ENCODE results near the gene LIN28A.
"Not testable (repeated sequence)": the region's sequence is repeated elsewhere in the genome, so short reads cannot be mapped to it uniquely, and the experiment has no call there.

The LIN28A gene

GRCh38 chr1:26410706-26411623 lies at the start of gene LIN28A:
Gene LIN28A, plus strand, starts transcription at chr1:26410817. Its CDS starts 75 bp downstream, at chr1:26410892.
- no peak for DNase-seq

GRCh38 chr1:26361605-26362122 lies 49.0 kb upstream of the LIN28A start:
- no peak for DNase-seq

- no peak for DNase-seq
Measured at GRCh38 chr1:26362331-26362730, 48.3 kb upstream of the LIN28A start.

- DNase-seq = peak; percentile 44
Measured at GRCh38 chr1:26363549-26364448, 46.8 kb upstream of the LIN28A start.

GRCh38 chr1:26364956-26365355 lies 45.7 kb upstream of the LIN28A start:
- no peak for DNase-seq

GRCh38 chr1:26367441-26367840 lies 43.2 kb upstream of the LIN28A start:
- DNase-seq = no peak

GRCh38 chr1:26368006-26368405 lies 42.6 kb upstream of the LIN28A start:
- no peak for DNase-seq

- no peak for DNase-seq
Measured at GRCh38 chr1:26368486-26368885, 42.1 kb upstream of the LIN28A start.

GRCh38 chr1:26370591-26371382 lies 39.8 kb upstream of the LIN28A start:
- DNase-seq = no peak

GRCh38 chr1:26372039-26372438 lies 38.6 kb upstream of the LIN28A start:
- DNase-seq = no peak

GRCh38 chr1:26372611-26373010 lies 38.0 kb upstream of the LIN28A start, which contains the start of gene ZNF683:
Gene ZNF683, minus strand, starts transcription at chr1:26372750. Its CDS starts 4,179 bp downstream, at chr1:26368571.
- not testable (repeated sequence) for DNase-seq

GRCh38 chr1:26373281-26373680 lies 37.3 kb upstream of the LIN28A start:
- no peak for DNase-seq

- no peak for DNase-seq
Measured at GRCh38 chr1:26373789-26374188, 36.8 kb upstream of the LIN28A start.

GRCh38 chr1:26374361-26374760 lies 36.3 kb upstream of the LIN28A start:
- not testable (repeated sequence) for DNase-seq

- no peak for DNase-seq
Measured at GRCh38 chr1:26375081-26375480, 35.5 kb upstream of the LIN28A start.

- no peak for DNase-seq
Measured at GRCh38 chr1:26376050-26376449, 34.6 kb upstream of the LIN28A start.

GRCh38 chr1:26378088-26378878 lies 32.3 kb upstream of the LIN28A start:
- DNase-seq = no peak

GRCh38 chr1:26378879-26379251 lies 31.8 kb upstream of the LIN28A start:
- no peak for DNase-seq

GRCh38 chr1:26384076-26384475 lies 26.5 kb upstream of the LIN28A start:
- DNase-seq = no peak

GRCh38 chr1:26385063-26385462 lies 25.6 kb upstream of the LIN28A start:
- not testable (repeated sequence) for DNase-seq

GRCh38 chr1:26387447-26387846 lies 23.2 kb upstream of the LIN28A start:
- DNase-seq = no peak

All from NCI-H345 (cell line).